HG02610 (cell line): ENCODE results near the gene ACAD9.
"Not testable (repeated sequence)": the region's sequence is repeated elsewhere in the genome, so short reads cannot be mapped to it uniquely, and the experiment has no call there.

Experiments used
- ATAC-seq: cut with Tn5 transposase; IDR thresholded peaks from one replicate; pipeline ENCODE4 v1.9.1; 2021; ENCODE audit warnings: mild to moderate bottlenecking, moderate library complexity; ENCODE audit not compliant: unreplicated experiment

The ACAD9 gene

GRCh38 chr3:128859630-128860029, 19.8 kb upstream of the ACAD9 start:
- no peak for ATAC-seq

- ATAC-seq = no peak
Measured at GRCh38 chr3:128861491-128861890, 17.9 kb upstream of the ACAD9 start.

GRCh38 chr3:128863560-128863959, 15.9 kb upstream of the ACAD9 start:
- no peak for ATAC-seq

GRCh38 chr3:128864351-128864811, 15.0 kb upstream of the ACAD9 start:
- no peak for ATAC-seq

- ATAC-seq = not testable (repeated sequence)
Measured at GRCh38 chr3:128864849-128865804, 14.3 kb upstream of the ACAD9 start.

- ATAC-seq = no peak
Measured at GRCh38 chr3:128867200-128868125, 12.0 kb upstream of the ACAD9 start.

- ATAC-seq = no peak
Measured at GRCh38 chr3:128870347-128870746, 9.1 kb upstream of the ACAD9 start.

GRCh38 chr3:128872282-128872681, 7.1 kb upstream of the ACAD9 start:
- ATAC-seq = no peak

GRCh38 chr3:128872744-128873143, 6.7 kb upstream of the ACAD9 start:
- ATAC-seq = no peak

GRCh38 chr3:128873244-128874022, 6.0 kb upstream of the ACAD9 start:
- no peak for ATAC-seq

- ATAC-seq = no peak
Measured at GRCh38 chr3:128874481-128875180, 4.8 kb upstream of the ACAD9 start.

- ATAC-seq = no peak
Measured at GRCh38 chr3:128875556-128876120, 3.8 kb upstream of the ACAD9 start.

- no peak for ATAC-seq
Measured at GRCh38 chr3:128878011-128878457, 1.4 kb upstream of the ACAD9 start.

- peak; percentile 18 for ATAC-seq
Measured at GRCh38 chr3:128878556-128879124, 780 bp upstream of the ACAD9 start.

GRCh38 chr3:128879991-128880390, 571 bp downstream of the ACAD9 start:
- no peak for ATAC-seq

- not testable (repeated sequence) for ATAC-seq
Measured at GRCh38 chr3:128880455-128880854, 1.0 kb downstream of the ACAD9 start.

- ATAC-seq = no peak
Measured at GRCh38 chr3:128881576-128881975, 2.2 kb downstream of the ACAD9 start.

GRCh38 chr3:128882719-128883118, 3.3 kb downstream of the ACAD9 start:
- no peak for ATAC-seq

- no peak for ATAC-seq
Measured at GRCh38 chr3:128884992-128885391, 5.6 kb downstream of the ACAD9 start.
